ENCODE data around the gene ITPR1. TPM values are rescaled to one million over a fixed set of nuclear protein-coding genes. Genes with fewer than 3 reads are reported as not detected.

Gene ITPR1
- total RNA-seq, 4 donors from 2014 or later, result 9.5 to 24.1 (median 17.5) TPM

- intact Hi-C loops (cut with DNase I; ENCODE audit: low total_unique reads), result no loop called here
- H3K4me3 ChIP-seq (ENCODE audit: low read depth, poor library complexity, severe bottlenecking), result no peak overlapping the region
- DNase-seq (ENCODE audit: low spot score in 2 of 2), result no peak
- TF ChIP-seq, protein P1, sequence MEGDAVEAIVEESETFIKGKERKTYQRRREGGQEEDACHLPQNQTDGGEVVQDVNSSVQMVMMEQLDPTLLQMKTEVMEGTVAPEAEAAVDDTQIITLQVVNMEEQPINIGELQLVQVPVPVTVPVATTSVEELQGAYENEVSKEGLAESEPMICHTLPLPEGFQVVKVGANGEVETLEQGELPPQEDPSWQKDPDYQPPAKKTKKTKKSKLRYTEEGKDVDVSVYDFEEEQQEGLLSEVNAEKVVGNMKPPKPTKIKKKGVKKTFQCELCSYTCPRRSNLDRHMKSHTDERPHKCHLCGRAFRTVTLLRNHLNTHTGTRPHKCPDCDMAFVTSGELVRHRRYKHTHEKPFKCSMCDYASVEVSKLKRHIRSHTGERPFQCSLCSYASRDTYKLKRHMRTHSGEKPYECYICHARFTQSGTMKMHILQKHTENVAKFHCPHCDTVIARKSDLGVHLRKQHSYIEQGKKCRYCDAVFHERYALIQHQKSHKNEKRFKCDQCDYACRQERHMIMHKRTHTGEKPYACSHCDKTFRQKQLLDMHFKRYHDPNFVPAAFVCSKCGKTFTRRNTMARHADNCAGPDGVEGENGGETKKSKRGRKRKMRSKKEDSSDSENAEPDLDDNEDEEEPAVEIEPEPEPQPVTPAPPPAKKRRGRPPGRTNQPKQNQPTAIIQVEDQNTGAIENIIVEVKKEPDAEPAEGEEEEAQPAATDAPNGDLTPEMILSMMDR (IDR thresholded peaks at IDR 0.05), result no peak
Observed at GRCh38 chr3:4531478-4532025, 38.4 kb downstream of the ITPR1 start.

- TF ChIP-seq POLR2A (IDR thresholded peaks at IDR 0.05), result no peak
- TF ChIP-seq, protein P1 (IDR thresholded peaks at IDR 0.05), result no peak
- H3K4me3 ChIP-seq (ENCODE audit: low read depth, poor library complexity, severe bottlenecking), result no peak overlapping the region
- 67 to 74% methylated on average over 11 of the region's 11 CpGs for WGBS, 2 donors
- DNase-seq (ENCODE audit: low spot score in 2 of 2), result no peak
- intact Hi-C loops (cut with DNase I; ENCODE audit: low total_unique reads), result no loop called here
Observed at GRCh38 chr3:4532535-4533112, 39.5 kb downstream of the ITPR1 start.

- 39 to 44% methylated on average over 14 of the region's 14 CpGs for WGBS, 2 donors
- no peak for DNase-seq (ENCODE audit: low spot score in 2 of 2)
- intact Hi-C loops (cut with DNase I; ENCODE audit: low total_unique reads), result no loop called here
- no peak overlapping the region for H3K4me3 ChIP-seq (ENCODE audit: low read depth, poor library complexity, severe bottlenecking)
- no peak for TF ChIP-seq POLR2A (IDR thresholded peaks at IDR 0.05)
- TF ChIP-seq, protein P1 (IDR thresholded peaks at IDR 0.05), result no peak
Observed at GRCh38 chr3:4533489-4534443, 40.6 kb downstream of the ITPR1 start.

GRCh38 chr3:4534906-4535305 is 41.8 kb downstream of the ITPR1 start:
- DNase-seq (ENCODE audit: low spot score in 2 of 2), result no peak
- H3K4me3 ChIP-seq (ENCODE audit: low read depth, poor library complexity, severe bottlenecking), result no peak overlapping the region
- 69 to 77% methylated on average over 5 of the region's 5 CpGs for WGBS, 2 donors
- TF ChIP-seq, protein P1 (IDR thresholded peaks at IDR 0.05), result no peak
- TF ChIP-seq POLR2A (IDR thresholded peaks at IDR 0.05), result no peak
- intact Hi-C loops (cut with DNase I; ENCODE audit: low total_unique reads), result no loop called here

DNA sequence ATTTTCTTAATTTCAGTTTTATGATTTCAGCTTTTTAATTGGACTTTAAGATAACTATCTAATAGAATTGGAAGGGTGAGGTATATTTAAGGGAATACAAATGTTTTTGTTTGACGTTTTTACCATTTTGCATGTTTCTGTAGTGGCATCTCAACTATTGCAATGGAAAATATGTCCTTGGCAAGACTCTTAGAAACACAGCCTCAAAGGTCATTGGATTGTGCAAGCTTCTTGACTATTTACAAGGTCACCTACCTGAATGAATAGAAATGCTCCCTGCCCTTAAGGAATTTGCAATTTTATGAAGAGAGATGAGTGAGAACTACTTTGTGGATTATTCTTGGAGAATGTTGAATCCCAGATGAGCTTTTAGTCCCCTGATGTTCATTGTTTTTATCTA is 43.1 kb downstream of the ITPR1 start:
- intact Hi-C loops (cut with DNase I; ENCODE audit: low total_unique reads), result no loop called here
- no peak for DNase-seq (ENCODE audit: low spot score in 2 of 2)
- 55 to 72% methylated on average over 1 of the region's 1 CpG for WGBS, 2 donors
- no peak for TF ChIP-seq POLR2A (IDR thresholded peaks at IDR 0.05)
- TF ChIP-seq, protein P1 (IDR thresholded peaks at IDR 0.05), result no peak
- H3K4me3 ChIP-seq (ENCODE audit: low read depth, poor library complexity, severe bottlenecking), result no peak overlapping the region
